ENCODE results near the gene PPM1N.

The PPM1N gene

DNA sequence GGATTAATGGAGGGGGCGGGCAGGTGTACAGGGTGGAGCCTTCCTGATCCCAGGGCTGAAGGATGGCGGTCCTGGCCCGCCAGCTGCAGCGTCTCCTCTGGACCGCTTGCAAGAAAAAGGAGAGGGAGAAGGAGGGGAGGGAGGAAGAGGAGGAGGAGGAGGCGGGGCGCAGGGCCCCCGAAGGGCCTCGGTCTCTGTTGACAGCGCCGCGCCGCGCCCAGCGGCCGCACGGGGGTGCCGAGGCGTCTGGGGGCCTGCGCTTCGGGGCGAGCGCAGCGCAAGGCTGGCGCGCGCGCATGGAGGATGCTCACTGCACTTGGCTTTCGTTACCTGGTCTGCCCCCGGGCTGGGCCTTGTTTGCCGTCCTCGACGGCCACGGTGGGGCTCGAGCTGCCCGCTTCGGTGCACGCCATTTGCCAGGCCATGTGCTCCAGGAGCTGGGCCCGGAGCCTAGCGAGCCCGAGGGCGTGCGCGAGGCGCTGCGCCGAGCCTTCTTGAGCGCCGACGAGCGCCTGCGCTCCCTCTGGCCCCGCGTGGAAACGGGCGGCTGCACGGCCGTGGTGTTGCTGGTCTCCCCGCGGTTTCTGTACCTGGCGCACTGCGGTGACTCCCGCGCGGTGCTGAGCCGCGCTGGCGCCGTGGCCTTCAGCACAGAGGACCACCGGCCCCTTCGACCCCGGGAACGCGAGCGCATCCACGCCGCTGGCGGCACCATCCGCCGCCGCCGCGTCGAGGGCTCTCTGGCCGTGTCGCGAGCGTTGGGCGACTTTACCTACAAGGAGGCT, at the start of gene PPM1N:
PPM1N (plus strand) TSS at position 33 of the 785 bp plus-strand sequence; CDS start at position 63, 30 bp downstream.
- peak; percentile 66 to 67 for ATAC-seq

DNA sequence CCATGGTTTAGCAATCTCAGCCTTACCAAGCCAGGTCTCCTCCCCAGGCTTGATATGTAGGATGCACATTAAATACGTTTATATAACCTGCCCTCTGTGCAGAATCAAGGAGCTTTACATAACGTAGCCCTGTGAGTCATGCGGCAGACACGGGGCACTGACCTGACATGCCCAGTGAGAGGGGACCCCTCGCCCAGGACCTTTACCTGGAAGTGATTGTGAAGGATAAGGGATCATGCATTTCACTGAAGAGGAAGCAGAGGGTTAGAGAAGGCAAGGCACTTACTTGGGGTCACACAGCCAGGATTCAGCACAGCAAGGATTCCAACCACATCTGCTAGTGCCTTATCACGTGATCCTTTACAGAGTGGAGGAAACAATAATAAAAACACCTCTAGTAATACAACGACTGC, 49.4 kb upstream of the PPM1N start:
- ATAC-seq = no peak

DNA sequence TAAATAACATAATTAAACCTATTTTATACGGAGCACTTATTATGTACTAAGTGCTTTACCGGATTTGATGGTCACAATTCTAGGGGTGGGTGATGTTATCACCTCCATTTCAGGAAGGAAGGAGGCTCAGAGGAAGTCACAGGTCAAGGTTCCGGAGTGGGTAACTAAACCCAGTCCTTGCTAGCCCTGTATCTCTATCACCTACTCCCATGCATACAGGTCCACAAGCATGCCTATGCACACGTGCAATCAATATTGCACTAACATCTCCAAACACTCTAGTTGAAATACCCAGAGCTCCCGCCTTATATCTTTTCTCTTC, 48.3 kb upstream of the PPM1N start:
- peak in 1 of 2 donors; percentile 14 for ATAC-seq

- peak; percentile 46 to 52 for ATAC-seq
These were observed 47.0 kb upstream of the PPM1N start for GRCh38 chr19:45451131-45451849.

DNA sequence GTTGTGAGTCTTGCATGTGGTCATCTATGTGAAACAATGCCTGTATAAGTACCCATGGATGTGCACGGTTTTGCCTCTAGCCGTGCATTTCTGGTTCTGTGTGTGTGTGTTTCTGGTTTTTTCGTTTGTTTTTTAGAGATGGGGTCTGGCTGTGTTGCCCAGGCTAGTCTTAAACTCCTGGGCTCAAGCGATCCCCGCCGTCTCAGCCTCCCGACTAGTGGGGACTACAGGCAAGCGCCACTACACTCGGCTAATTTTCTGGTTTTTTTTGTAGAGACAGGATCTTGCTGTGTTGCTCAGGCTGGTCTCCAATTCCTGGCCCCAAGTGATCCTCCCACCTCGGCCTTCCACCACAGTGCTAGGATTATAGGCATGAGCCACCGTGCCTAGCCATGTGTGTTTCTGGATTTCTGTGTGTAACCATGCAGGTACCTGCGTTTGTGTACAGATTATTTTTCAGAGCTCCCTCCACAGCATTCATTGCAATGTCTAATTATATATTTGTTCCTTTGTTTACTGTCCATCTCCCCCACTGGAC, 46.3 kb upstream of the PPM1N start:
- no peak for ATAC-seq

- ATAC-seq = peak; percentile 70 to 72
These were observed 42.3 kb upstream of the PPM1N start for GRCh38 chr19:45455707-45456499.

DNA sequence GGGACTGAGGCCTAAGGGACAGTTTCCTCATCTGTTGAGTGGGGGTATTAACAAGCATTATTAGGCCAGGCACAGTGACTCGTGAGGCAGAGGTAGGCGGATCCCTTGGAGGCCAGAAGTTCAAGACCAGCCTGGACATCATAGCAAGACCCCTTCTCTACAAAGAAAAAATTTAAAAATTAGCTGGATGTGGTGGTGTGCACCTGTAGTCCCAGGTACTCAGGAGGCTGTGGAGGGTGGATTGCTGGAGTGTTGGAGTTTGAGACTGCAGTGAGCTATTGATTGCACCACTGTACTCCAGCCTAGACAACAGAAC, 41.8 kb upstream of the PPM1N start:
- no peak for ATAC-seq

- no peak for ATAC-seq
These were observed 40.5 kb upstream of the PPM1N start for GRCh38 chr19:45457776-45458175.

GRCh38 chr19:45460807-45461347, 37.4 kb upstream of the PPM1N start:
- ATAC-seq = no peak

DNA sequence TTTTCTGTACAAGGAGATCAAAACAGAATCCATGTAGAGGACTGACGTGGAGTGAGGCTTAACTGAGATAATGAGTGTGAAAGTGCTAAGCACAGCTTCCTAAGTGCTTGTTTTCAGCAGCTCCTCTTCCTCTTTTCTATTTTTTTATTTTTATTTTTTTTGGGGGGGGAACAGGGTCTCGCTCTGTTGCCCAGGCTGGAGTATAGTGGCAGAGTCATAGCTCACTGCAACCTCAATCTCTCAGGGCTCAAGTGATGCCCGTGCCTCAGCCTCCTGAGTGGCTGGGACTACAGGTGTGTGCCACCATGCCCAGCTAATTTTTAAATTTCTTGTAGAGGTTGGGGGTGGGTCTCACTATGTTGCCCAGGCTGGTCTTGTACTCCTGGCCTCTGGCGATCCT, 36.1 kb upstream of the PPM1N start:
- no peak for ATAC-seq

GRCh38 chr19:45463241-45463640, 35.0 kb upstream of the PPM1N start:
- no peak for ATAC-seq

DNA sequence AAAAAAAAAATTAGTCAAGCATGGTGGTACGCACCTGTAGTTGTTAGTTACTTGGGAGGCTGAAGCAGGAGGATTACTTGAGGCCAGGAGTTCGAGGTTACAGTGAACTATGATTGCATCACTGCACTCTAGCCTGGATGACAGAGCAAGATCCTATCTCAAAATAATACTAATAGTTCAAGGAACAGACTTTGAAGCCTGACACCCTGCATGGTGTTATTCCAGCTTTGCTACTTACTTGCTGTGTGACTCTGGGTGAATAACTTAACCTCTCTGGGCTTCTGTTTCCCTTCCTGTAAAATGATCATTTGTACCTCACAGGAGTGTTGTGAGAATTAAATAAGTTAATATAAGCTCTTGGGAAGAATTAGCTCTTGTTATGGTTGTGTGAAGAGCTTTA, 34.0 kb upstream of the PPM1N start:
- ATAC-seq = no peak

DNA sequence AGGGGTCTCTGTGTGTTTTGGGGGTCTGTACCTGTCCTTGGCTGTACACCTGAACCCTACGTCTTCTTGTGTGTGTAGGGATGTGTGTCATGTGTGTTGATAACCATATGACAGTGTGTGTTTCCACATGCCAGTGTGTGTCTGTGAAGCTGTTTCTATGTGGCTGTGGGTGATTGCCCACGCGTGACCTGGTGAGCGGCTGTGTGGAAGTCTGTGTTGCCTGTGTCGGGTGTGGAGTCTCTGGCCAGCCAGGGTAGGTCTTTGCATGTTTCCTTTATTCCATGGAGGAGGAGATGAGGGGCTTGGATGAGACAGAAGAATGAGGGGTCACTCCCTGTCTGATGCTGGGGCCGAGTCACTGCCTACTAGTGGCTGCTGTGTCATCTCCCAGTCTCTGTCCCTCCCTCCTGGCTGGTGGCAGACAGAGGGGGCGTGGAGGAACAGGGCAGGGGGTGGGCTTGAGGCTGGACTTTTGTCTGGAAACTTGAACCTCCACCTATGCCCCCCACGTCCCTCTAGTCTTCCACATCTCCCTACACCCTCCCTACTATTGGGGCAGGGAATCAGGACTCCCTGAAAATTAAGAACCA, 33.3 kb upstream of the PPM1N start:
- ATAC-seq = no peak

GRCh38 chr19:45467115-45467455, 31.2 kb upstream of the PPM1N start:
- no peak for ATAC-seq

DNA sequence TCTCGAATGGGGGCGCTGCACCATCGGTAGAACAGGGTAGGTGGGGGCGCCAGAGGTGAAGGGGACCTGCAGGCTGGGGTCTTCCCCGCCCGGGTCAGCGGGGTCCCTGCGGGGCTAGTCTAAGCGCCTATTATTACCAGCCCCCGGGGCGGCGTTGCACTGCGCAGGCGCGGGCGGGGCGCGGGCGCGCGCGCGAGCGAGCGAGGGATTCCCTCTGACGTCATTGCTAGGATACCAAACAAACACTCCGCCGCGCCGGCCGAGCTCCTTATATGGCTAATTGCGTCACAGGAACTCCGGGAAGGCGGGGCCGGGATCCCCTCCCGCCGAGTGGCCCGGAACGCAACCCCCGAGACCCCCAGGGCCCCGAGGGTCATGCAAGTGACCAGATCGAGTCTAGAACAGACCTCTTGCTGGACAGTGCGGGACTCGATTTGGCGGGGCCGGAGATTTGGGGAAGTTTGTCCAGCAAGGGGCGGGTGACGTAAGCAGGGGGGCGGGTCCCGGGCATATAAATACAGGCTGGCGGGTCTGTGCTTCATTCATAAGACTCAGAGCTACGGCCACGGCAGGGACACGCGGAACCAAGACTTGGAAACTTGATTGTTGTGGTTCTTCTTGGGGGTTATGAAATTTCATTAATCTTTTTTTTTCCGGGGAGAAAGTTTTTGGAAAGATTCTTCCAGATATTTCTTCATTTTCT, 30.6 kb upstream of the PPM1N start, which contains the start of gene FOSB:
FOSB (plus strand) TSS at position 541 of the 703 bp plus-strand sequence. CDS start 591 bp downstream, outside the sequence.
- peak; percentile 27 to 28 for ATAC-seq

- no peak for ATAC-seq
These were observed 30.0 kb upstream of the PPM1N start for GRCh38 chr19:45468159-45468651.

DNA sequence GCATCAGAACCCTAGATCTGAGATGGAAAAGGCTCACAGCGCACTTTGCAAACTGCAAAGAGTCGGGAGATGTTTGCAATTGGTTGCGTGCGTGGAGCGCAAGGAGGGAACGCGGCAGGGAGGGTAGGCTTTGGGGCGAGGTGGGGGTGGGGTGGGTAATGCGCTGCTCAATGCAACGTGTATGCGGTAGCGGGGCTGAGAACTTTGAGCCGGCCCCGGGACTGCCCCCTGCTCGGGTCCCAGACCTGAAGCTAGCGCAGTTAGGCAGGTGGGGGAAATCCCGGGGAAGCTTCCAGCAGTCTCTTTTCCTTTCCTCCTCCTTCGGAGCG, 29.5 kb upstream of the PPM1N start:
- ATAC-seq = peak; percentile 31 to 41

- ATAC-seq = peak; percentile 84 to 85
These were observed 28.9 kb upstream of the PPM1N start for GRCh38 chr19:45469132-45469944.

DNA sequence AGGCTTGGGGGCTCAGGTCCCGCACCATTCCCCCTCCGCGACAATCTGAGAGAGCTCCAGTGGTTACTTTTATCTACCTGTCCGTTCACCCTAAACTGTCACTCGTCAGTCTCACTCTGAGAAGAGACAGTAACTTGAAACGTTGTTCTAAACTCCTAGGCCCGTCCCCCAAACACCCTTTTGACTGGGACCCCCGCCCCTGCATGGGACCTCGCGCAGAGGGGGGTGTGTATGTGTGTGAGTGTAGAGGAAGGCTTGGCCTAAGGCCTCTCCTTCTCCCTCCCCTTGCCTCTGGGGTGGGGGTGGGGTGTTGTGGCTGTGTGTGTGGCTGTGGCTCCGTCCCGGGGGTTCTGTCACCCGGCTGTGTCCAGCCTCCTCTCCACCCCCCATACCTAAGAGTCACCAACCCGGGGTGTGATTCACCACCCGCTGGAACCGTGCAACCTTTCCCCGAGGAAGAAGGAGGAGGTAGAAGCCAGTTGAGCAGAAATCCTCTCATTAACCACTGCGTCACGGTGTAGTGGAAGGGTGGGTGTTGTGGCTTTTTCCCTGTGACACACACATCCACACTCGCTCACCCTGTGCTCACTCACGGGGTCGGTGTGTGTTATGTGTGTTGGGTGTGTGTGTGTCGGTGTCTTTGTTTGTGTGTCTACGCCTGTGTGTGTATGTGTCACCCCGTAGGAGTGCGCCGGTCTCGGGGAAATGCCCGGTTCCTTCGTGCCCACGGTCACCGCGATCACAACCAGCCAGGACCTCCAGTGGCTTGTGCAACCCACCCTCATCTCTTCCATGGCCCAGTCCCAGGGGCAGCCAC, 28.1 kb upstream of the PPM1N start:
- no peak for ATAC-seq

GRCh38 chr19:45470762-45471081, 27.5 kb upstream of the PPM1N start:
- no peak for ATAC-seq
